ENCODE results near the gene OXA1L. TPM values are rescaled to one million over a fixed set of nuclear protein-coding genes. Genes with fewer than 3 reads are reported as not detected.
"Not testable (repeated sequence)": the region's sequence is repeated elsewhere in the genome, so short reads cannot be mapped to it uniquely, and the experiment has no call there.

OXA1L gene
- total and polyA plus RNA-seq, 9 donors, result 171 to 242 (median 198) TPM

GRCh38 chr14:22735096-22735495 is 31.4 kb upstream of the OXA1L start:
- Histone ChIP-seq H3K27ac (ENCODE audit: low read length) (no peak overlapping the region), H3K4me1 (ENCODE audit: control insufficient read depth, insufficient read depth, low read length) (no peaks in the 10 kb centered on the region), H3K36me3 (ENCODE audit: control insufficient read depth, insufficient read depth, low read length) (no peaks in the 10 kb centered on the region), H3K27me3 (ENCODE audit: control insufficient read depth, insufficient read depth, low read length) (no peaks in the 10 kb centered on the region), H3K4me3 (ENCODE audit: low read length) (no peak overlapping the region), H3K9me3 (replicated peaks; ENCODE audit: control insufficient read depth, low read depth, low read length) (no peaks in the 10 kb centered on the region)
- no CpG with 5 or more reads among the region's 2 CpGs for WGBS (ENCODE audit: insufficient coverage)
- no peak for DNase-seq

- DNase-seq; H3K4me1 ChIP-seq (ENCODE audit: control insufficient read depth, insufficient read depth, low read length); H3K9me3 ChIP-seq (replicated peaks; ENCODE audit: control insufficient read depth, low read depth, low read length); H3K36me3 ChIP-seq (ENCODE audit: control insufficient read depth, insufficient read depth, low read length); H3K27ac ChIP-seq (ENCODE audit: low read length); H3K27me3 ChIP-seq (ENCODE audit: control insufficient read depth, insufficient read depth, low read length); H3K4me3 ChIP-seq (ENCODE audit: low read length): not testable (repeated sequence)
- 64% methylated on average over 2 of the region's 14 CpGs for WGBS (ENCODE audit: insufficient coverage)
Measured at GRCh38 chr14:22736384-22736783, 30.1 kb upstream of the OXA1L start.

DNA sequence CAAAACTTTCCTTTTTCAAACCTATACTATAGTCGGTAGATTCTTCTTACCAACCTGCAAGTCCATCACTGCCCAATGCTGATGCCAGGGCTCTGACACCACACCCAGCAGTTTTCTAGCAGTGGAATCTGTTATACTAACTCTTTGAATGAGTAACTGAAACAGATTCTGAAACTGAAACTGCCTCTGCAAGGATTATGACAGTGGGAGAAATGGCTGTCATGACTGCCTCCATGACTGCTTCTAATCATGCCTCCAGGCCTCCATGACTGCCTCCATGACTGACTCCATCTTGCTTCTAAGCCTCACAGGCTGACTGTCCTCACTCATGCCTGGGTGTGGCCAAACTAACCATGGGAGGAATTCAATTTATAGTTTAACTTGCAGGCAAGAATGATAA is 29.4 kb upstream of the OXA1L start:
- H3K27me3 ChIP-seq (ENCODE audit: control insufficient read depth, insufficient read depth, low read length), result no peaks in the 10 kb centered on the region
- H3K4me3 ChIP-seq (ENCODE audit: low read length), result no peak overlapping the region
- no peaks in the 10 kb centered on the region for H3K9me3 ChIP-seq (replicated peaks; ENCODE audit: control insufficient read depth, low read depth, low read length)
- H3K4me1 ChIP-seq (ENCODE audit: control insufficient read depth, insufficient read depth, low read length), result no peaks in the 10 kb centered on the region
- H3K27ac ChIP-seq (ENCODE audit: low read length), result no peak overlapping the region
- no CpG with 5 or more reads among the region's 1 CpG for WGBS (ENCODE audit: insufficient coverage)
- DNase-seq, result no peak
- no peaks in the 10 kb centered on the region for H3K36me3 ChIP-seq (ENCODE audit: control insufficient read depth, insufficient read depth, low read length)

DNA sequence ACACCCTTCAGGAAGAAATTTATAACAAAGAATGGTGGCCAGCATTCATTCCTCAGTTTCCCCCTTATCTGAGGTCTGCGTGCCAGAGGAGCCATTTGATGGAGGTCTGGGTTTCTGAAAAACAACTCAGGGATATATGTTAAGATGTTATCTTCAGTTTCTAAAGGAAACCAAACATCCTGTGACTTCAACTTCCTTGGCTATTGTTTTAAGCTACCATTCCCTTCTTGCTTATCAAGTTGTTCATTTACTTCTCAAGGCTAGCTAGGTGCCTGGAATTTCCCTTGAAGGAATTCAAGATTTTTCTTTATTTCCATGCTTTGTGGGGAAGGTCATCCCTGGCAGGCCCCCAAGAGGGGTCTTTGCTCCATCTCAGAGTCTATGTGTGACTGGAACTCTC is 27.1 kb upstream of the OXA1L start:
- Histone ChIP-seq H3K27ac (ENCODE audit: low read length) (peak overlapping the region; percentile 42), H3K9me3 (replicated peaks; ENCODE audit: control insufficient read depth, low read depth, low read length) (no peaks in the 10 kb centered on the region)

DNA sequence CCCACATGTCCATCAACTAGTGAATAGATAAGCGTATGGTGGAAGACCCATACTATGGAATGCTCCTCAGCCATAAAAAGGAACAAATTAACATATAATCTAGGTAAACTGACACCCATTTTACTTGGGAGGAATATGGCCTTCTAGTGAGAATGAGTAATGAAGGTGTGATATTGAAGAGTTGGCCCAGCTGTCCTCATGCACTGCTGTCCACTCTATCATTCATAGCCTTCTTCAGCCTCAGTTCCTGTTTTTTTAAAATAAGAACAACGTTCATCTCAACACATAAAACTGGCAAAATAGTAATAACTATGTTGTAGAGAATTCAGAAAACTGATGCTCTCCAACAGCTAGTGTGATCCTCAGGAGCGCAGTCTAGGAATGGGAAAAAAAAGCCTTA is 26.5 kb upstream of the OXA1L start:
- no peak for DNase-seq
- H3K9me3 ChIP-seq (replicated peaks; ENCODE audit: control insufficient read depth, low read depth, low read length), result no peaks in the 10 kb centered on the region
- no peaks in the 10 kb centered on the region for H3K36me3 ChIP-seq (ENCODE audit: control insufficient read depth, insufficient read depth, low read length)
- H3K27ac ChIP-seq (ENCODE audit: low read length), result peak overlapping the region; percentile 42
- WGBS (ENCODE audit: insufficient coverage), result no CpG with 5 or more reads among the region's 3 CpGs
- peaks cover 3% of the 10 kb centered on the region for H3K27me3 ChIP-seq (ENCODE audit: control insufficient read depth, insufficient read depth, low read length)
- H3K4me3 ChIP-seq (ENCODE audit: low read length), result no peak overlapping the region
- no peaks in the 10 kb centered on the region for H3K4me1 ChIP-seq (ENCODE audit: control insufficient read depth, insufficient read depth, low read length)

More for the DNA sequence above, 27.1 kb upstream of the OXA1L start:
- Histone ChIP-seq H3K4me3 (ENCODE audit: low read length) (no peak overlapping the region), H3K4me1 (ENCODE audit: control insufficient read depth, insufficient read depth, low read length) (no peaks in the 10 kb centered on the region), H3K27me3 (ENCODE audit: control insufficient read depth, insufficient read depth, low read length) (peaks cover 3% of the 10 kb centered on the region), H3K36me3 (ENCODE audit: control insufficient read depth, insufficient read depth, low read length) (no peaks in the 10 kb centered on the region)
- no peak for DNase-seq
- no CpG with 5 or more reads among the region's 1 CpG for WGBS (ENCODE audit: insufficient coverage)

DNA sequence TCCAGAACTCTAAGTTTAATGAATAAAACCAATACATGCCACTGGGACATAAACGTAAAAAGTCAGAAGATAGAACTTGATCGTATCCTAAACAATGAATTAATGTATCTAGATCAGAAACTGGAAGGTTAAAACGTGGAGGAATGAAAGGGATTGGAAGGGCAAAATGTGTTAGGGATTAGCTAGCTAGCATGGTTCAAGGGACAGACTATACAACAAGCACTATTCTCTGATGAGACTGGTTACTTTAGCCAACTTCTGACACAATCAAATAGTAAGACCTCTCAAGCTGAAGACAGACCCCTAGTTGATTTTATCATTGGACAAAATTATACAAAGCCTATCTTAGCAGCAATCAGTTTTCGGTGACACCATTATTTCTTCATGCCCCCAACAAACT is 18.7 kb upstream of the OXA1L start:
- H3K4me3 ChIP-seq (ENCODE audit: low read length), result no peak overlapping the region
- no peak for DNase-seq

GRCh38 chr14:22748206-22748605 is 18.3 kb upstream of the OXA1L start:
- Histone ChIP-seq H3K9me3 (replicated peaks; ENCODE audit: control insufficient read depth, low read depth, low read length) (no peaks in the 10 kb centered on the region), H3K4me1 (ENCODE audit: control insufficient read depth, insufficient read depth, low read length) (no peaks in the 10 kb centered on the region), H3K36me3 (ENCODE audit: control insufficient read depth, insufficient read depth, low read length) (no peaks in the 10 kb centered on the region), H3K4me3 (ENCODE audit: low read length) (no peak overlapping the region), H3K27me3 (ENCODE audit: control insufficient read depth, insufficient read depth, low read length) (no peaks in the 10 kb centered on the region), H3K27ac (ENCODE audit: low read length) (no peak overlapping the region)
- no peak for DNase-seq
- WGBS (ENCODE audit: insufficient coverage), result no CpG with 5 or more reads among the region's 4 CpGs

More for the DNA sequence above, 18.7 kb upstream of the OXA1L start:
- WGBS (ENCODE audit: insufficient coverage), result no CpG with 5 or more reads among the region's 4 CpGs
- Histone ChIP-seq H3K27ac (ENCODE audit: low read length) (no peak overlapping the region), H3K9me3 (replicated peaks; ENCODE audit: control insufficient read depth, low read depth, low read length) (no peaks in the 10 kb centered on the region), H3K36me3 (ENCODE audit: control insufficient read depth, insufficient read depth, low read length) (no peaks in the 10 kb centered on the region), H3K27me3 (ENCODE audit: control insufficient read depth, insufficient read depth, low read length) (no peaks in the 10 kb centered on the region), H3K4me1 (ENCODE audit: control insufficient read depth, insufficient read depth, low read length) (no peaks in the 10 kb centered on the region)

- Histone ChIP-seq H3K36me3 (ENCODE audit: control insufficient read depth, insufficient read depth, low read length) (no peaks in the 10 kb centered on the region), H3K27ac (ENCODE audit: low read length) (no peak overlapping the region), H3K27me3 (ENCODE audit: control insufficient read depth, insufficient read depth, low read length) (no peaks in the 10 kb centered on the region), H3K9me3 (replicated peaks; ENCODE audit: control insufficient read depth, low read depth, low read length) (no peaks in the 10 kb centered on the region), H3K4me3 (ENCODE audit: low read length) (no peak overlapping the region), H3K4me1 (ENCODE audit: control insufficient read depth, insufficient read depth, low read length) (no peaks in the 10 kb centered on the region)
- DNase-seq, result no peak
- 59% methylated on average over 4 of the region's 4 CpGs for WGBS (ENCODE audit: insufficient coverage)
Measured at GRCh38 chr14:22748631-22749068, 17.8 kb upstream of the OXA1L start.

- Histone ChIP-seq H3K4me3 (ENCODE audit: low read length) (no peak overlapping the region), H3K36me3 (ENCODE audit: control insufficient read depth, insufficient read depth, low read length) (no peaks in the 10 kb centered on the region), H3K4me1 (ENCODE audit: control insufficient read depth, insufficient read depth, low read length) (no peaks in the 10 kb centered on the region), H3K9me3 (replicated peaks; ENCODE audit: control insufficient read depth, low read depth, low read length) (no peaks in the 10 kb centered on the region), H3K27ac (ENCODE audit: low read length) (no peak overlapping the region), H3K27me3 (ENCODE audit: control insufficient read depth, insufficient read depth, low read length) (no peaks in the 10 kb centered on the region)
- DNase-seq, result no peak
- WGBS (ENCODE audit: insufficient coverage), result 100% methylated on average over 6 of the region's 8 CpGs
Measured at GRCh38 chr14:22752422-22752821, 14.1 kb upstream of the OXA1L start.

DNA sequence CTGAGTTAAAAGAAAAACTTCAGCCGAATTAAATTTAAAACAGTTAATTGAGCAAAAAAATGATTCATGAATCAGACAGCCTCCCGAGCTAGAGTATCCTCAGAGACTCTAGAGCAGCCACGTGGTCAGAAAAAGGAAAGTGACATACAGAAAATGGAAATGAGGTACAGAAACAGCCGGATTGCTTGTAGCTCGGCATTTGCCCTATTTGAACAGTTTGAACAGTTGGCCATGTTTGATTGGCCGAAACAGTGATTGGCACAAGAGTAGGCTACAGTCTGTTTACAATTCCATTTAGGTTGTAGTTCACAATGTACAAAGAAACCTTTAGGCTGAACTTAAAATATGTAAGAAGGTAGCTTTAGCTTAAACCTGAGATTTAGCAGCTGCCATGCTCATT is 12.9 kb upstream of the OXA1L start:
- no peaks in the 10 kb centered on the region for H3K36me3 ChIP-seq (ENCODE audit: control insufficient read depth, insufficient read depth, low read length)
- H3K4me1 ChIP-seq (ENCODE audit: control insufficient read depth, insufficient read depth, low read length), result no peaks in the 10 kb centered on the region
- WGBS (ENCODE audit: insufficient coverage), result 71% methylated on average over 2 of the region's 6 CpGs
- H3K4me3 ChIP-seq (ENCODE audit: low read length), result no peak overlapping the region
- no peaks in the 10 kb centered on the region for H3K27me3 ChIP-seq (ENCODE audit: control insufficient read depth, insufficient read depth, low read length)
- H3K27ac ChIP-seq (ENCODE audit: low read length), result no peak overlapping the region
- DNase-seq, result no peak
- H3K9me3 ChIP-seq (replicated peaks; ENCODE audit: control insufficient read depth, low read depth, low read length), result no peaks in the 10 kb centered on the region

DNA sequence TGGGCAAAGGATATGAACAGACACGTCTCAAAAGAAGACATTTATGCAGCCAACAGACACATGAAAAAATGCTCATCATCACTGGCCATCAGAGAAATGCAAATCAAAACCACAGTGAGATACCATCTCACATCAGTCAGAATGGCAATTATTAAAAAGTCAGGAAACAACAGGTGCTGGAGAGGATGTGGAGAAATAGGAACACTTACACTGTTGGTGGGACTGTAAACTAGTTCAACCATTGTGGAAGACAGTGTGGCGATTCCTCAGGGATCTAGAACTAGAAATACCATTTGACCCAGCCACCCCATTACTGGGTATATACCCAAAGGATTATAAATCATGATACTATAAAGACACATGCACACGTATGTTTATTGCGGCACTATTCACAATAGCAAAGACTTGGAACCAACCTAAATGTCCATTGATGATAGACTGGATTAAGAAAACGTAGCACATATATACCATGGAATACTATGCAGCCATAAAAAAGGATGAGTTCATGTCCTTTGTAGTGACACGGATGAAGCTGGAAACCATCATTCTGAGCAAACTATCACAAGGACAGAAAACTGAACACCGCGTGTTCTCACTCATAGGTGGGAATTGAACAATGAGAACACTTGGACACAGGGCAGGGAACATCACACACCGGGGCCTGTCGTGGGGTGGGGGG is 8.4 kb upstream of the OXA1L start:
- 95% methylated on average over 3 of the region's 10 CpGs for WGBS (ENCODE audit: insufficient coverage)

More for the DNA sequence above, 8.4 kb upstream of the OXA1L start:
- H3K36me3 ChIP-seq (ENCODE audit: control insufficient read depth, insufficient read depth, low read length); H3K4me3 ChIP-seq (ENCODE audit: low read length); H3K9me3 ChIP-seq (replicated peaks; ENCODE audit: control insufficient read depth, low read depth, low read length); H3K27me3 ChIP-seq (ENCODE audit: control insufficient read depth, insufficient read depth, low read length); DNase-seq; H3K4me1 ChIP-seq (ENCODE audit: control insufficient read depth, insufficient read depth, low read length); H3K27ac ChIP-seq (ENCODE audit: low read length): not testable (repeated sequence)
